Right lung (tissue), 5 donors: ENCODE results near the gene FBXW5. TPM values are rescaled to one million over a fixed set of nuclear protein-coding genes. Genes with fewer than 3 reads are reported as not detected.

ENCODE experiments used
- DNase-seq, 2 donors: peaks; one replicate each; pipeline ENCODE4 v3.0.0-alpha.2; 2013
- polyA plus RNA-seq, 5 donors: library from polyadenylated mRNA; unstranded; fragments of 120-200 nt; gene quantifications; one replicate each; pipeline versions ENCODE4 v1.2.1 to v1.2.3, GENCODE V29; 2013; ENCODE audit warnings: inconsistent platforms in 1 of 5, low replicate concordance in 1 of 5; ENCODE audit not compliant: insufficient read length in 5 of 5, insufficient read depth in 1 of 5

FBXW5 gene
- polyA plus RNA-seq, 5 donors, result 28.1 to 74.7 (median 42.7) TPM

GRCh38 chr9:136963751-136964150 lies 19.2 kb upstream of the FBXW5 start:
- no peak for DNase-seq

GRCh38 chr9:136963341-136963740 lies 18.8 kb upstream of the FBXW5 start:
- DNase-seq, result no peak

GRCh38 chr9:136962701-136963248 lies 18.2 kb upstream of the FBXW5 start:
- DNase-seq, result no peak

- no peak for DNase-seq
Measured at GRCh38 chr9:136962163-136962562, 17.6 kb upstream of the FBXW5 start.

GRCh38 chr9:136961279-136962065 lies 16.9 kb upstream of the FBXW5 start:
- DNase-seq, result no peak

GRCh38 chr9:136960938-136961275 lies 16.4 kb upstream of the FBXW5 start:
- no peak for DNase-seq

- no peak for DNase-seq
Measured at GRCh38 chr9:136960212-136960937, 15.8 kb upstream of the FBXW5 start.

- no peak for DNase-seq
Measured at GRCh38 chr9:136958898-136959850, 14.6 kb upstream of the FBXW5 start.

GRCh38 chr9:136958473-136958872 lies 13.9 kb upstream of the FBXW5 start:
- no peak for DNase-seq

- DNase-seq, result no peak
Measured at GRCh38 chr9:136957901-136958300, 13.4 kb upstream of the FBXW5 start.

GRCh38 chr9:136957461-136957860 lies 12.9 kb upstream of the FBXW5 start:
- DNase-seq, result no peak

GRCh38 chr9:136956604-136957003 lies 12.1 kb upstream of the FBXW5 start:
- DNase-seq, result no peak

- DNase-seq, result no peak
Measured at GRCh38 chr9:136955943-136956335, 11.4 kb upstream of the FBXW5 start.

- no peak for DNase-seq
Measured at GRCh38 chr9:136955202-136955942, 10.8 kb upstream of the FBXW5 start.

GRCh38 chr9:136954270-136955083 lies 9.9 kb upstream of the FBXW5 start:
- no peak for DNase-seq

GRCh38 chr9:136953771-136954269 lies 9.3 kb upstream of the FBXW5 start:
- DNase-seq, result no peak

GRCh38 chr9:136952876-136953770 lies 8.6 kb upstream of the FBXW5 start:
- DNase-seq, result no peak

- DNase-seq, result no peak
Measured at GRCh38 chr9:136952321-136952850, 7.8 kb upstream of the FBXW5 start.
